ENCODE data around the gene NUDT8. TPM values are rescaled to one million over a fixed set of nuclear protein-coding genes. Genes with fewer than 3 reads are reported as not detected.
"Not testable (repeated sequence)": the region's sequence is repeated elsewhere in the genome, so short reads cannot be mapped to it uniquely, and the experiment has no call there.

NUDT8 gene
- total and polyA plus RNA-seq, 2 donors (not counting 1 experiment from before 2014, with no cell fraction given) = 6.9 to 7.1 TPM

GRCh38 chr11:67622905-67623304 is 6.8 kb downstream of the NUDT8 start:
- H3K27me3 ChIP-seq (replicated peaks in 1 of 4; ENCODE audit: control extremely low read depth in 1 of 4, control insufficient read depth in 3 of 4, insufficient read depth in 4 of 4, low read length in 3 of 4); H3K9me3 Mint-ChIP-seq (ENCODE audit: insufficient read depth); H4K20me1 ChIP-seq (ENCODE audit: control insufficient read depth, insufficient read depth, low read length, poor library complexity, severe bottlenecking); H3K4me2 ChIP-seq (replicated peaks; ENCODE audit: low read depth, low read length, poor library complexity, severe bottlenecking); H3K9me3 ChIP-seq (ENCODE audit: control extremely low read depth in 1 of 3, control insufficient read depth in 2 of 3, insufficient read depth in 1 of 3, low read length in 2 of 3); DNase-seq; H3K79me2 ChIP-seq (ENCODE audit: control insufficient read depth, insufficient read depth, low read length); H3K36me3 ChIP-seq (replicated peaks in 1 of 2; ENCODE audit: control extremely low read depth in 1 of 2, control insufficient read depth in 1 of 2, extremely low read depth in 1 of 2, insufficient read depth in 2 of 2, low read length in 1 of 2); H3K27ac ChIP-seq (ENCODE audit: low read length in 2 of 2); H3K4me3 Mint-ChIP-seq; CTCF ChIA-PET; intact Hi-C loops (cut with micrococcal nuclease); H3K4me3 ChIP-seq (ENCODE audit: control extremely low read depth in 1 of 5, extremely low read depth in 1 of 5, insufficient read depth in 1 of 5, low read depth in 2 of 5, low read length in 4 of 5); POLR2A ChIA-PET; ATAC-seq (ENCODE audit: low read depth); H2AFZ ChIP-seq (ENCODE audit: insufficient read depth, low read depth, low read length, poor library complexity, severe bottlenecking); H3K27ac Mint-ChIP-seq; H3K27me3 Mint-ChIP-seq; H3K4me1 ChIP-seq (ENCODE audit: control insufficient read depth in 2 of 2, insufficient read depth in 2 of 2, low read length in 2 of 2); H3K4me1 Mint-ChIP-seq; H3K9ac ChIP-seq (ENCODE audit: low read length): not testable (repeated sequence)
- 90% methylated on average over 2 of the region's 7 CpGs for WGBS (ENCODE audit: insufficient coverage)

- H3K4me1 ChIP-seq (ENCODE audit: control insufficient read depth in 2 of 2, insufficient read depth in 2 of 2, low read length in 2 of 2); ATAC-seq (ENCODE audit: low read depth); H2AFZ ChIP-seq (ENCODE audit: insufficient read depth, low read depth, low read length, poor library complexity, severe bottlenecking); H3K27ac Mint-ChIP-seq; DNase-seq; H3K4me3 ChIP-seq (ENCODE audit: control extremely low read depth in 1 of 5, extremely low read depth in 1 of 5, insufficient read depth in 1 of 5, low read depth in 2 of 5, low read length in 4 of 5); H3K27me3 Mint-ChIP-seq; H3K4me2 ChIP-seq (replicated peaks; ENCODE audit: low read depth, low read length, poor library complexity, severe bottlenecking); H4K20me1 ChIP-seq (ENCODE audit: control insufficient read depth, insufficient read depth, low read length, poor library complexity, severe bottlenecking); H3K4me3 Mint-ChIP-seq; H3K4me1 Mint-ChIP-seq; H3K36me3 ChIP-seq (replicated peaks in 1 of 2; ENCODE audit: control extremely low read depth in 1 of 2, control insufficient read depth in 1 of 2, extremely low read depth in 1 of 2, insufficient read depth in 2 of 2, low read length in 1 of 2); CTCF ChIA-PET; intact Hi-C loops (cut with micrococcal nuclease); H3K27ac ChIP-seq (ENCODE audit: low read length in 2 of 2); H3K9ac ChIP-seq (ENCODE audit: low read length); H3K27me3 ChIP-seq (replicated peaks in 1 of 4; ENCODE audit: control extremely low read depth in 1 of 4, control insufficient read depth in 3 of 4, insufficient read depth in 4 of 4, low read length in 3 of 4); H3K9me3 ChIP-seq (ENCODE audit: control extremely low read depth in 1 of 3, control insufficient read depth in 2 of 3, insufficient read depth in 1 of 3, low read length in 2 of 3); POLR2A ChIA-PET; H3K79me2 ChIP-seq (ENCODE audit: control insufficient read depth, insufficient read depth, low read length); H3K9me3 Mint-ChIP-seq (ENCODE audit: insufficient read depth): not testable (repeated sequence)
- no CpG with 5 or more reads among the region's 3 CpGs for WGBS (ENCODE audit: insufficient coverage)
Observed at GRCh38 chr11:67621928-67622327, 7.8 kb downstream of the NUDT8 start.

GRCh38 chr11:67620621-67621020 is 9.1 kb downstream of the NUDT8 start:
- H3K27ac Mint-ChIP-seq; H3K27ac ChIP-seq (ENCODE audit: low read length in 2 of 2); H3K79me2 ChIP-seq (ENCODE audit: control insufficient read depth, insufficient read depth, low read length); POLR2A ChIA-PET; H3K4me3 Mint-ChIP-seq; H3K36me3 ChIP-seq (replicated peaks in 1 of 2; ENCODE audit: control extremely low read depth in 1 of 2, control insufficient read depth in 1 of 2, extremely low read depth in 1 of 2, insufficient read depth in 2 of 2, low read length in 1 of 2); ATAC-seq (ENCODE audit: low read depth); H3K4me2 ChIP-seq (replicated peaks; ENCODE audit: low read depth, low read length, poor library complexity, severe bottlenecking); H3K27me3 ChIP-seq (replicated peaks in 1 of 4; ENCODE audit: control extremely low read depth in 1 of 4, control insufficient read depth in 3 of 4, insufficient read depth in 4 of 4, low read length in 3 of 4); H3K4me3 ChIP-seq (ENCODE audit: control extremely low read depth in 1 of 5, extremely low read depth in 1 of 5, insufficient read depth in 1 of 5, low read depth in 2 of 5, low read length in 4 of 5); H3K27me3 Mint-ChIP-seq; intact Hi-C loops (cut with micrococcal nuclease); H3K9me3 ChIP-seq (ENCODE audit: control extremely low read depth in 1 of 3, control insufficient read depth in 2 of 3, insufficient read depth in 1 of 3, low read length in 2 of 3); DNase-seq; CTCF ChIA-PET; H4K20me1 ChIP-seq (ENCODE audit: control insufficient read depth, insufficient read depth, low read length, poor library complexity, severe bottlenecking); H2AFZ ChIP-seq (ENCODE audit: insufficient read depth, low read depth, low read length, poor library complexity, severe bottlenecking); H3K9me3 Mint-ChIP-seq (ENCODE audit: insufficient read depth); H3K9ac ChIP-seq (ENCODE audit: low read length); H3K4me1 ChIP-seq (ENCODE audit: control insufficient read depth in 2 of 2, insufficient read depth in 2 of 2, low read length in 2 of 2): not testable (repeated sequence)
- peaks cover 15% of the 10 kb centered on the region for H3K4me1 Mint-ChIP-seq
- WGBS (ENCODE audit: insufficient coverage) = 96% methylated on average over 13 of the region's 13 CpGs

- peaks cover 15 to 16% of the 10 kb centered on the region in 2 donors for H3K4me1 ChIP-seq (ENCODE audit: control insufficient read depth in 2 of 2, insufficient read depth in 2 of 2, low read length in 2 of 2)
- H3K4me3 Mint-ChIP-seq; H3K36me3 ChIP-seq (replicated peaks in 1 of 2; ENCODE audit: control extremely low read depth in 1 of 2, control insufficient read depth in 1 of 2, extremely low read depth in 1 of 2, insufficient read depth in 2 of 2, low read length in 1 of 2); intact Hi-C loops (cut with micrococcal nuclease); H3K27me3 ChIP-seq (replicated peaks in 1 of 4; ENCODE audit: control extremely low read depth in 1 of 4, control insufficient read depth in 3 of 4, insufficient read depth in 4 of 4, low read length in 3 of 4); H3K27ac Mint-ChIP-seq; DNase-seq; POLR2A ChIA-PET; H3K79me2 ChIP-seq (ENCODE audit: control insufficient read depth, insufficient read depth, low read length); H3K27ac ChIP-seq (ENCODE audit: low read length in 2 of 2); H3K9ac ChIP-seq (ENCODE audit: low read length); ATAC-seq (ENCODE audit: low read depth); H2AFZ ChIP-seq (ENCODE audit: insufficient read depth, low read depth, low read length, poor library complexity, severe bottlenecking); H3K9me3 Mint-ChIP-seq (ENCODE audit: insufficient read depth); H4K20me1 ChIP-seq (ENCODE audit: control insufficient read depth, insufficient read depth, low read length, poor library complexity, severe bottlenecking); H3K4me3 ChIP-seq (ENCODE audit: control extremely low read depth in 1 of 5, extremely low read depth in 1 of 5, insufficient read depth in 1 of 5, low read depth in 2 of 5, low read length in 4 of 5); H3K9me3 ChIP-seq (ENCODE audit: control extremely low read depth in 1 of 3, control insufficient read depth in 2 of 3, insufficient read depth in 1 of 3, low read length in 2 of 3); H3K27me3 Mint-ChIP-seq; H3K4me2 ChIP-seq (replicated peaks; ENCODE audit: low read depth, low read length, poor library complexity, severe bottlenecking): not testable (repeated sequence)
- peaks cover 22% of the 10 kb centered on the region for H3K4me1 Mint-ChIP-seq
- CTCF ChIA-PET = interaction anchor here (1.0 to 8.0 kb wide), 3 partner anchors 9 to 48 kb away, joined by 3 to 85 read pairs (median 3); partner anchors contain the start of gene NUDT8
- WGBS (ENCODE audit: insufficient coverage) = 76% methylated on average over 28 of the region's 33 CpGs
Observed at GRCh38 chr11:67619683-67620618, 9.8 kb downstream of the NUDT8 start.

Measured in B cell (primary cell).